ENCODE data around the gene AMIGO1.

The AMIGO1 gene

GRCh38 chr1:109531380-109531779 is 21.9 kb upstream of the AMIGO1 start:
- Histone ChIP-seq H3K27ac (ENCODE audit: low read length) (no peak overlapping the region), H3K4me1 (ENCODE audit: control insufficient read depth, insufficient read depth, low read length) (no peaks in the 10 kb centered on the region), H3K27me3 (ENCODE audit: control insufficient read depth, insufficient read depth, low read length) (no peaks in the 10 kb centered on the region), H3K4me3 (ENCODE audit: low read length) (no peak overlapping the region), H3K36me3 (ENCODE audit: control insufficient read depth, insufficient read depth, low read length) (no peaks in the 10 kb centered on the region), H3K9me3 (ENCODE audit: control insufficient read depth, insufficient read depth, low read length) (no peaks in the 10 kb centered on the region)
- WGBS (ENCODE audit: insufficient coverage, insufficient read length): no CpG with 5 or more reads among the region's 4 CpGs
- DNase-seq (ENCODE audit: low read depth, low spot score): no peak

- Histone ChIP-seq H3K4me3 (ENCODE audit: low read length) (no peak overlapping the region), H3K4me1 (ENCODE audit: control insufficient read depth, insufficient read depth, low read length) (no peaks in the 10 kb centered on the region), H3K9me3 (ENCODE audit: control insufficient read depth, insufficient read depth, low read length) (no peaks in the 10 kb centered on the region), H3K27me3 (ENCODE audit: control insufficient read depth, insufficient read depth, low read length) (no peaks in the 10 kb centered on the region), H3K27ac (ENCODE audit: low read length) (no peak overlapping the region), H3K36me3 (ENCODE audit: control insufficient read depth, insufficient read depth, low read length) (no peaks in the 10 kb centered on the region)
- DNase-seq (ENCODE audit: low read depth, low spot score): no peak
- no CpG with 5 or more reads among the region's 13 CpGs for WGBS (ENCODE audit: insufficient coverage, insufficient read length)
Measured at GRCh38 chr1:109530457-109531087, 21.0 kb upstream of the AMIGO1 start.

- Histone ChIP-seq H3K36me3 (ENCODE audit: control insufficient read depth, insufficient read depth, low read length) (no peaks in the 10 kb centered on the region), H3K27ac (ENCODE audit: low read length) (no peak overlapping the region), H3K4me1 (ENCODE audit: control insufficient read depth, insufficient read depth, low read length) (no peaks in the 10 kb centered on the region), H3K9me3 (ENCODE audit: control insufficient read depth, insufficient read depth, low read length) (no peaks in the 10 kb centered on the region), H3K4me3 (ENCODE audit: low read length) (no peak overlapping the region), H3K27me3 (ENCODE audit: control insufficient read depth, insufficient read depth, low read length) (no peaks in the 10 kb centered on the region)
- DNase-seq (ENCODE audit: low read depth, low spot score): no peak
- WGBS (ENCODE audit: insufficient coverage, insufficient read length): no CpG with 5 or more reads among the region's 8 CpGs
Measured at GRCh38 chr1:109529881-109530456, 20.4 kb upstream of the AMIGO1 start.

GRCh38 chr1:109528712-109529111 is 19.2 kb upstream of the AMIGO1 start:
- WGBS (ENCODE audit: insufficient coverage, insufficient read length): no CpG with 5 or more reads among the region's 3 CpGs
- Histone ChIP-seq H3K27me3 (ENCODE audit: control insufficient read depth, insufficient read depth, low read length) (no peaks in the 10 kb centered on the region), H3K36me3 (ENCODE audit: control insufficient read depth, insufficient read depth, low read length) (no peaks in the 10 kb centered on the region), H3K4me1 (ENCODE audit: control insufficient read depth, insufficient read depth, low read length) (no peaks in the 10 kb centered on the region), H3K9me3 (ENCODE audit: control insufficient read depth, insufficient read depth, low read length) (no peaks in the 10 kb centered on the region), H3K27ac (ENCODE audit: low read length) (no peak overlapping the region), H3K4me3 (ENCODE audit: low read length) (no peak overlapping the region)
- DNase-seq (ENCODE audit: low read depth, low spot score): no peak

GRCh38 chr1:109527846-109528695 is 18.5 kb upstream of the AMIGO1 start:
- no CpG with 5 or more reads among the region's 9 CpGs for WGBS (ENCODE audit: insufficient coverage, insufficient read length)
- no peaks in the 10 kb centered on the region for H3K27me3 ChIP-seq (ENCODE audit: control insufficient read depth, insufficient read depth, low read length)
- no peak overlapping the region for H3K4me3 ChIP-seq (ENCODE audit: low read length)
- DNase-seq (ENCODE audit: low read depth, low spot score): no peak
- no peak overlapping the region for H3K27ac ChIP-seq (ENCODE audit: low read length)
- no peaks in the 10 kb centered on the region for H3K36me3 ChIP-seq (ENCODE audit: control insufficient read depth, insufficient read depth, low read length)
- H3K9me3 ChIP-seq (ENCODE audit: control insufficient read depth, insufficient read depth, low read length): no peaks in the 10 kb centered on the region
- no peaks in the 10 kb centered on the region for H3K4me1 ChIP-seq (ENCODE audit: control insufficient read depth, insufficient read depth, low read length)

- Histone ChIP-seq H3K36me3 (ENCODE audit: control insufficient read depth, insufficient read depth, low read length) (no peaks in the 10 kb centered on the region), H3K4me3 (ENCODE audit: low read length) (no peak overlapping the region), H3K27ac (ENCODE audit: low read length) (no peak overlapping the region), H3K4me1 (ENCODE audit: control insufficient read depth, insufficient read depth, low read length) (no peaks in the 10 kb centered on the region), H3K9me3 (ENCODE audit: control insufficient read depth, insufficient read depth, low read length) (no peaks in the 10 kb centered on the region), H3K27me3 (ENCODE audit: control insufficient read depth, insufficient read depth, low read length) (no peaks in the 10 kb centered on the region)
- no peak for DNase-seq (ENCODE audit: low read depth, low spot score)
- no CpG with 5 or more reads among the region's 14 CpGs for WGBS (ENCODE audit: insufficient coverage, insufficient read length)
Measured at GRCh38 chr1:109527098-109527811, 17.7 kb upstream of the AMIGO1 start.

- Histone ChIP-seq H3K9me3 (ENCODE audit: control insufficient read depth, insufficient read depth, low read length) (no peaks in the 10 kb centered on the region), H3K4me3 (ENCODE audit: low read length) (no peak overlapping the region), H3K4me1 (ENCODE audit: control insufficient read depth, insufficient read depth, low read length) (no peaks in the 10 kb centered on the region), H3K27ac (ENCODE audit: low read length) (no peak overlapping the region), H3K27me3 (ENCODE audit: control insufficient read depth, insufficient read depth, low read length) (no peaks in the 10 kb centered on the region), H3K36me3 (ENCODE audit: control insufficient read depth, insufficient read depth, low read length) (no peaks in the 10 kb centered on the region)
- DNase-seq (ENCODE audit: low read depth, low spot score): no peak
- no CpG with 5 or more reads among the region's 2 CpGs for WGBS (ENCODE audit: insufficient coverage, insufficient read length)
Measured at GRCh38 chr1:109523706-109524105, 14.2 kb upstream of the AMIGO1 start.

GRCh38 chr1:109522026-109522425 is 12.5 kb upstream of the AMIGO1 start:
- Histone ChIP-seq H3K4me3 (ENCODE audit: low read length) (no peak overlapping the region), H3K36me3 (ENCODE audit: control insufficient read depth, insufficient read depth, low read length) (no peaks in the 10 kb centered on the region), H3K9me3 (ENCODE audit: control insufficient read depth, insufficient read depth, low read length) (no peaks in the 10 kb centered on the region), H3K4me1 (ENCODE audit: control insufficient read depth, insufficient read depth, low read length) (no peaks in the 10 kb centered on the region), H3K27ac (ENCODE audit: low read length) (no peak overlapping the region), H3K27me3 (ENCODE audit: control insufficient read depth, insufficient read depth, low read length) (no peaks in the 10 kb centered on the region)
- no peak for DNase-seq (ENCODE audit: low read depth, low spot score)
- WGBS (ENCODE audit: insufficient coverage, insufficient read length): no CpG with 5 or more reads among the region's 7 CpGs

- H3K27ac ChIP-seq (ENCODE audit: low read length): no peak overlapping the region
- no peaks in the 10 kb centered on the region for H3K36me3 ChIP-seq (ENCODE audit: control insufficient read depth, insufficient read depth, low read length)
- H3K9me3 ChIP-seq (ENCODE audit: control insufficient read depth, insufficient read depth, low read length): no peaks in the 10 kb centered on the region
- no CpG with 5 or more reads among the region's 14 CpGs for WGBS (ENCODE audit: insufficient coverage, insufficient read length)
- no peak for DNase-seq (ENCODE audit: low read depth, low spot score)
- no peaks in the 10 kb centered on the region for H3K4me1 ChIP-seq (ENCODE audit: control insufficient read depth, insufficient read depth, low read length)
- H3K27me3 ChIP-seq (ENCODE audit: control insufficient read depth, insufficient read depth, low read length): no peaks in the 10 kb centered on the region
- H3K4me3 ChIP-seq (ENCODE audit: low read length): no peak overlapping the region
Measured at GRCh38 chr1:109521002-109521951, 11.8 kb upstream of the AMIGO1 start.
